GM19438 (cell line): ENCODE results near the gene ITPK1.
"Not testable (repeated sequence)": the region's sequence is repeated elsewhere in the genome, so short reads cannot be mapped to it uniquely, and the experiment has no call there.

Experiments used
- ATAC-seq: cut with Tn5 transposase; IDR thresholded peaks from one replicate; pipeline ENCODE4 v1.9.1; 2021; ENCODE audit warnings: low read depth; ENCODE audit not compliant: unreplicated experiment

Gene ITPK1

DNA sequence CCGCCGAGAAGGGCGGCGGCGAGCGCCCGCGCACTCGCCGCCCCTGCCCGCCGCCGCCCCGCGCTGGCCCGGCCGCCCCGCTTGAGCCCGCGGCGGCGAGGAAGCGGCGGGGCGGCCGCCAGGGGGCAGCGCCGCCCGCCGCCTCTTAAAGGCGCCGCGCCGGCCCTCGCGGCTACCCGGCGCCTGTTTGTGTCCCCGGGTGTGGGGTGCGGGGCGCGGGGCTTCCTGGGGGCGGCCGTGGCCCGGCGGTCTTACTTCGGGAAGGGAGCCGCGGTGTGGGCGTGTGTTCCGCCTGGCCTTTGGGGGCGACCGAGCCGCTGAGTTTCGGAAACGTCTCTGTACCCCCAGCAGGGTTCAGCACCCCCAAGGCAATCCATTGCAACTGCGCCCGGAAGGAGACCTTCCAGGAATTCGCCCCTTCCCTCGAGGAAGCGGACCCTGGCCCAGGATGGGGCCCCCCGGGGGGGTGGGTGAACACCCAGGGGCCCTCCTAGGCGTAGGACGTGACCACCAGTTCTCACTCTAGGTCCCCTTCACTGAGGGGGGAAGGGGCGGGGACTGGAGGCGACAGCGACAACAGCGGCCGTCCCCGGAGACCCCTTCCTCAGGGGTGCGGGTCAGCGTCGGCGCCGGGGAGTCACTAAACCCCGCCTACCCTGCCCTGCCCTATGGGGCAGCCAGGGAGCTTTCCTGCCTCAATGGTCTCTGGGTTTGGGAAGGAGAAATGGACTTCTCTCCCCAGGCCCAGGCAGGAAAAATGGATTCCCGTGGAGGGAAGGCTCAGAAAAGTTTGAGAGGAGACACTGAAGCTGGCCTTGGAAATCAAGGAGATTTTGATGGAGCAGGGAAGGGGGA, at the start of gene ITPK1:
ITPK1 (minus strand) TSS at position 105 of the 855 bp plus-strand sequence. CDS start 762 bp downstream, outside the sequence.
- peak; percentile 47 for ATAC-seq

DNA sequence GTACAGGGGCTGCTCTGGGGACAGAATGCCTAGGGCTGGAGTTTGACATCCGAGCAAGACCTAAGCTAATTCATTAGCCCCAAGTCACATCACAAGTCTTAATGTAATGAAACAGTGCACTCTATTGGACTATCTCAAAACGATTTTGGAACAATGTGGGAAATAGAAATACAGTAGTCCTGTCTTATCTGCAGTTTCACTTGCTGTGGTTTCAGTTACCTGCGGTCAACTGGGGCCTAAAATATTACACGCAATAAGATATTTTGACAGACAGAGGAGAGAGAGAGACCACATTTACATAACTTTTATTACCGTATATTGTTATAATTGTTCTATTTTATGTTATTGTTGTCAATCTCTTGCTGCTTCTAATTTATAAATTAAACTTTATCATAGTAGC, 47.8 kb upstream of the ITPK1 start:
- ATAC-seq, result no peak

DNA sequence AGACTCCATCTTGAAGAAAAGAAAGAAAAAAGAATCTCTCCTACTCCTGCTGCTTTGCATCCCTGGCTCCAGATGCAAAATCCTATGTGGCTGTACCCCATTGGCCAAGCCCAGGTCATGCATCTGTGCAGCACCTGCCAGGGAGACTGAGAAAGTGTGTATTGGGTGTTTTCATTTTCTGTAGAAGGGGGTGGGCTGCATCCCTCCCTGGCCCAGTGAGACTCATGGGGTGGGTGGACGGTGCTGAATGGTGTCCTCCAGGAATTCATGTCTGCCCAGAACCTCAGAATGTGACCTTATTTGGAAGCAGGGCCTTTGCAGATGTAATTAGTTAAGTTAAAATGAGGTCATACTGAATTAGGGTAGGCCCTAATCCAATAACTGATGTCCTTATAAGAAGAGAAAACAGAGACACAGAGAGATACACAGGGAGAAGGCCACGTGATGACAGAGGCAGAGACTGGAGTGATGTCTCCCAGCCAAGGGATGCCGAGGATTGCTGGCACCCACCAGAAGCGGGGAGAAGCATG, 45.8 kb upstream of the ITPK1 start:
- no peak for ATAC-seq

DNA sequence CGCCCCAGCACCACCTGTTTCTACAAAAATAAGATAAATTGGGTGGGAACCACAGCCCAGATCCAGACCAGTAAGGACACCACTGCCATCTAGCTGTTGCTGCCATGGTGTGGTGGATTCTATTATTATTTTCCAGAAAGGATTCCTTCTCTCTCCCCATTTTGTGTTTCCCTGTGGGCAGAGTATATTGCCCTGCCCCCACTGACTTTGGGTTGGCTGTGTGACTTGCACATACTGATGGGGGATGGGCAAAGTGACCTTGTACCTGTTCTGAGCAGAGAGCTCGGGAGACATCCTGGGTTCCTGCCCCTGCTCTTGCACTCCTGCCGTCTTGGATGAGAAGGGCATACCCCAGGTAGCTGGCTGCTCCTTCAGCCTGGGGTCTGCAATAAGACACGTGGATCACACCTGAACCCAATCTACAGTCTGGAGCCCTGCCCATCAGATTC, 44.7 kb upstream of the ITPK1 start:
- no peak for ATAC-seq

DNA sequence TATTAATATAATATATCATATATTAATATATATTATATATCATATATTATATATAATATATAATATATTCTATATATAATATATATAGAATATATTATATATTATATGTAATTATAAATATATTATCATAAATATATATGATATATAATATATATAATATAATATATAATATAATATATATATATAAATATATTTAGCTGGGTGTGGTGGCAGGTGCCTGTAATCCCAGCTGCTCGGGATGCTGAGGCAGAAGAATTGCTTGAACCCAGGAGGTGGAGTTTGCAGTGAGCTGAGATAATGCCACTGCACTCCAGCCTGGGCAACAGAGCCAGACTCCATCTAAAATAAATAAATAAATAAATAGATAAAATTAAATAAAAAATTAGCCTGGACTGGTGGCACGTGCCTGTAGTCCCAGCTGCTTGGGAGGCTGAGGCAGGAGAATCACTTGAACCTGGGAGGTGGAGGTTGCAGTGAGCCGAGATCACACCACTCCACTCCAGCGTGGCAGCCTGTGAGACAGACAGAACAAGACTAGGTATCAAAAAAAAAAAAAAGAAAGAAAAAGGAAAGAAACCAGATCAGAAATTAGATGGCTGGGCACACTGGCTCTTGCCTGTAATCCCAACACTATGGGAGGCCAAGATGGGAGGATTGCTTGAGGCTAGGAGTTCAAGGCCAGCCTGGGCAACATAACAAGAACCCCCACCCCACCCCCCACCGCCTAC, 44.1 kb upstream of the ITPK1 start:
- ATAC-seq, result not testable (repeated sequence)

DNA sequence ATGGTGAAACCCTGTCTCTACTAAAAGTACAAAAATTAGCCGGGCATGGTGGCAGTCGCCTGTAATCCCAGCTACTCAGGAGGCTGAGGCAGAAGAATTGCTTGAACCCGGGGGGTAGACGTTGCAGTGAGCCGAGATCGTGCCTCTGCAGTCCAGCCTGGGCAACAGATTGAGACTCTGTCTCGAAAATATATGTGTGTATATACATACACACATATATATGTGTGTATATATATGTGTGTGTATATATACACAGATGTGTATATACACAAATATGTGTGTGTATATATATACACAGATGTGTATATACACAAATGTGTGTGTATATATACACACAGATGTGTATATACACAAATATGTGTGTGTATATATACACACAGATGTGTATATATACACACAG, 42.6 kb upstream of the ITPK1 start:
- ATAC-seq, result not testable (repeated sequence)

DNA sequence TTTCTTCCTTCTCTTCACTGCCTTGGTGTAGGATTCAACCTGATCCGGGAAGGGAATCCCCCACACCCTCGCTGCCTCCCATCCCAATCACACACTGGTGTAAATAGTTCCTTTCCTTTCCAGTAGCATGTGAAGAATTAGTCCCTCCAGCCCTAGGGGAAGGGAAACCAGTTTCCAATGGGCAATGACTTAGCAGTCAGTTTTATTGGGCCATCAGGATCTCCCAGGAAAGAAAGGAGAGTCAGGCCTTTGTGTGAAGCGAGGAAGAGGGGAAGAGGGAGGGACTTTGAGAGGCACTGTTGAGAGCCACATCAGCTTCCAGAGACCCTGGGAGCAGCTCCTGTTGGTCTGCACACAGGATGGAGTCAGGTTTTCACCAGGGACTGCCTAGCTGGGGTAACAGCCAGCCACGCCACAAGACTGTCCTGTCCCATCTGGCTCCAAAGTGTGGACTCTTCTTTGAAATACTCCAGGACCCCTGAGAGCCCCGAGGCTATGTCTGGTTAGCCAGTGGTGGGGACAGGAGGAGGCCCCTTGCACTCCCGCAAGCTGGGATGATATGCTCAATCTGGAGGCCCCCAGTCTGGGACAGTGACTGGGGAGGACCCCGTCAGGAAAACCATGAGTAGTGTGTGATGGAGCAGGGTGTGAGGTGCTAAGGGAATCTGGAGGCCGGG, 41.1 kb upstream of the ITPK1 start:
- no peak for ATAC-seq

DNA sequence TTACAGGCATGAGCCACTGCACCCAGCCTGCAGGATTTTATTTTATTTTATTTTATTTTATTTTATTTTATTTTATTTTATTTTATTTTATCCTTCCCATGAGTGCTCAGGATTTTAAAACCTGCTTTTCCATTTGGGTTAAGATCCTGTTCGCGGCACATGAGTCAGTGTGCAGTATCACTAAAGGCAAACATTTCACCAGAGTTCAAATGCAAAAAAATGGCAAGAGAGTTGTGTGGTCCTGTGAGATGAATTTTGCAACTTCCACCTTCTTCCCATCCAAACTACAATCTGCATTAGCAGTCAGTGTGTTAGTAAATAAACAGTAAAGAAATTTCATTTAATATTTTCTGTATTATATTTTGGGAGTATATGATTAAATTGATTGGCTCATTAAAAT, 39.9 kb upstream of the ITPK1 start:
- ATAC-seq, result no peak

DNA sequence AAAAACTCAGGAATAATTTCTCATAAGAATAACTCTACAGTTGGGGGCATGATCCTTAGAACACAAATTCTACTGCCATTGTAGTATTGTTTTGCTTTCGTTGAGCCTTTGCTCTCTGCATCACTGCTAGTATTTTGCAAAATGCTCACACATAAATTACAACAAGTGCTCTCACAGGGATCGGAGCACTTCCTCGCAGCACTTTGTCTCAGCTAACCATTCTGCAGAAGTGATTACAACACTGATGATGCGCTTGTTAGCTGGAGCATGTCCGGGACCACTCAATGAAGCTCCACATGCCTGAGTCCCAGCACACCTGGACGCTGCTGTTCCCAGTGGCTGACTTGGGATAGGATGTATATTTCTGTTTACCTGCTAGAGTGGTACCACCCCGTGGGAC, 37.4 kb upstream of the ITPK1 start:
- no peak for ATAC-seq

DNA sequence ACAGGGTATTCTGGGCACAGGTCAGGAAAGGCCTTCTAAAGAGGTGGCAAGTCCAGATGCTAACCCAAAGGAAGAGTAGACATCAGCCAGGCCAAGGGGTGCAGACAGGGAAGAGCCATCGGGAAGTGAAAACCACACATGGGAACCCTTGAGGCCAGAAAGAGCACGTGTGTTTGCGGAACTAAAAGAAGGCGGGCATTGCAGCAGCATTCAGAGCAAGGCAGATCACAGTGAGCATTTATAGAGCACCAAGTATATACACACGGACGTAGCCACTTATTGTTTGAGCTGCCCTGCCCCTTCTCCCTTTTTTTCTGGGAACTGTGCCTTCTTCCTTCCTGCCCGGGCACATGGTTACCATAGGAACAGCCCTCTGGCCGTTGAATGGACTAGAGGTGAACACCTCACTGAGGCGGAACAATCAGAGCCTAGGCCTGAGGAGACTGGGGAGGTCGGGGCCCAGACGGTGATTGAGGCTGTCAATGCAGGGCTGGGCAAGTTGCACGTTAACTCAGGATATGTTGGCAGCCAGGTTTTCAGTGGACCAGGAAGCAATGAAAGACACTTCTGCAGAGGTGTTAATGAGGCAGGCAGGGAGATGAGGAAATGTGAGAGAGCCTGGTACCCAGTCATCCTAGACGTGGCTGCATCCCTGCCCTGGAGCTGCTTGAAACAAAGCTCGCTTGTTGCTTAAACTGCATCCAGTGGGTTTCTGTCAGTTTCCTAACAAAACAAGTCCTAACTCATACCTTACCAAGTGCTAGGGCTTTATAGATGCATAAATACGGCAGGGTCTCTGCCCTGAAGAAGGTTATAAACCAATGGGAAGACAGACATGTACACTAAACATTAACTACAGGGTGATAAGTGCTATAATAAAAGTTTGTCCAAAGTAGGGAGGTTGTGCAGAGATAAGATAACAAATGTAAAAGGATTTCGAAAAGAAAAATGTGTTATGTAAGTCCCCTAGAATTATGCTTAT, 34.8 kb upstream of the ITPK1 start:
- no peak for ATAC-seq

DNA sequence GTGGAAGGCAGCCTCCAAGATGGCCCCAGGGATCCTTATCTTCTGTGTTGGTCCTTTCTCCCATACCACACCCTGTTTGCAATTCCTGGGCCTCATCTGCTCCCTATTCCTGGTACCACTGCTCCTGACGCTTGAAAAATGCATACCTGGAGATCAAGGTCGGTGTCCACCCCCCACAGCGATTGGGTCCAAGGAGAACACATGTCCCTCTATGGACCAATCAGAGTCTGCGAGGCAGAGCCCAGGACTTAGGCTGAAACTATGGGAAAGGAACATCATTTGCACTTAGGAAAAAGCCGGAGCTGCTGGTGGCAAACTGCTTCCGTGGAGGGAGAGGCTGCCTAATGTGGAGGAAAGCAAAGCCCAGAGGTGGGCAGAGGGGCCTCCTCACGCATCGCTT, 33.3 kb upstream of the ITPK1 start:
- ATAC-seq, result no peak

DNA sequence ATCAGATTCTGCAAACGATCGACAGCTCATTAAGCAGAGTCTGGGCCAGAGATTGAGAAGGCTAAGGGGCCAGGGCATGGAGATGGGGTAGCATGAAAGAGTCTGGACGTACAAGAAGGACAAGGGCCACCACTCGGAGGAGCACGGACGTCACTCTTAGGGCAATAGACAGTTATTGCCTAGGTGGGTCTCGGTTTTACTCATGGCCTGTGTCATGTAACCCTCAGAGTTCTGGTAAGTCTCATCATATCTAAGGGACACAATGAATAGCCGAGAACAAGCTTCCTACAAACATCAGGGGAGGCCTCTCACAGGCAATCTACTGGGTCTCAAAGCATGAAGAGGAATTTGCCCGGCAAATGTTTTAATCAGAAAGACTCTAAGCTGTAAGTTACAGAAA, 30.4 kb upstream of the ITPK1 start:
- no peak for ATAC-seq

DNA sequence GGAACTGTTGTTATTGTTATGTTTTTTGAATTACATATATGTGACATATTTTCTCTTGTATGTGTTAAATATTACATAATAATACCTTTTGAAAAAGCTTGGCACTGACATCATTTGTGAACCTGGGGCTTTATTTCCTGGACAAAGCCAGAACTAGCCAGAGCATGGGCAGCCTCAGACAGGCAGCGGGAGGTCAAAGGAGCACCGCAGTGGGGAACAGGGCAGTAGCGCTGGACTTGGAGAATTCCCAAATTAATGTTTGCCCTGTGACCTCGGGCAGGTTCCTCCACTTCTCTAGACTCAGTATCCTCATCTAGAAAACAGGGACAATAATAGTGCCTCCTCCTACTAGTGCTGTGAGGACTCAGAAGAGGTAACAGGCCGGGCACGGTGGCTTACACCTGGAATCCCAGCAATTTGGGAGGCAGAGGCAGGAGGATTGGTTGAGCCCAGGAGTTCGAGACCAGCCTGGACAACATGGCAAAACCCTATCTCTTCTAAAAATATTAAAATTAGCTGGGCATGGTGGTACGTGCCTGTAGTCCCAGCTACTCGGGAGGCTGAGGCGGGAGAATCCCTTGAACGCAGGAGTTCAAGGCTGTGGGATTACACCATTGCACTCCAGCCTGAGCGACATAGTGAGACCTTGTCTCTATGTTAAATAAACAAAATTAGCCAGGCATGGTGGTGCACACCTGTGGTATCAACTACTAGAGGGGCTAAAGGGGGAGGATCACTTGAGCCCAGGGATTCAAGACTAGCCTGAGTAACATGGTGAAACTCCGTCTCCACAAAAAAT, 27.3 kb upstream of the ITPK1 start:
- ATAC-seq, result no peak

DNA sequence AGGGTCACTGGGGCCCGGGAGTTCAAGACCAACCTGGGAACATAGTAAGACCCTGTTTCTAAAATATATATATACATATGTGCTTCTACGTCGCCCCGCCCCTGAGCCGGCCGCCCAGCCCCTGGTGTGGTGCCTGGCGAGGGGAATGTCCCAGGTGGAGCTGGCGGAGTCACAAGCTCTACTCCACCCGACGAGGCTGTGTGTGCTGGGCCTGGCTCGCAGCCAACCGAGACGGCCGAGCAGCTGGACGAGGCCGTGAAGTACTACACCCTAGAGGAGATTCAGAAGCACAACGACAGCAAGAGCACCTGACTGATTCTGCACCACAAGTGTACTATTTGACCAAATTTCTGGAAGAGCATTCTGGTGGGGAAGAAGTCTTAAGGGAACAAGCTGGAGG, 22.1 kb upstream of the ITPK1 start:
- ATAC-seq, result no peak

DNA sequence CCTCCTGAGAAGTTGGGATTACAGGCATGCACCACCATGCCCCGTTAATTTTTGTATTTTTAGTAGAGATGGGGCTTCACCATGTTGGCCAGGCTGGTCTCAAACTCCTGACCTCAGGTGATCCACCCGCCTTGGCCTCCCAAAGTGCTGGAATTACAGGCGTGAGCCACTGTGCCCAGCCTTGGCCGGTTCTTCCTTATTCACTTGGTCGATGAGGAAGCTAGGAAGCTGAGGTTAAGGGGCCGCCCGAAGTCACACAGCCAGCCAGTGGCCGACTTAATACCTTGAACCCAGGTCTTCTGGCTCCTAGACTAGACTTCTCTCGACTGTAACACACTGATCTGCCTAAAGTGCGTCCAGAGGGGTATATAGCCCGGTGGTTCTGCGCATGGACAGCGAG, 20.8 kb upstream of the ITPK1 start:
- not testable (repeated sequence) for ATAC-seq

DNA sequence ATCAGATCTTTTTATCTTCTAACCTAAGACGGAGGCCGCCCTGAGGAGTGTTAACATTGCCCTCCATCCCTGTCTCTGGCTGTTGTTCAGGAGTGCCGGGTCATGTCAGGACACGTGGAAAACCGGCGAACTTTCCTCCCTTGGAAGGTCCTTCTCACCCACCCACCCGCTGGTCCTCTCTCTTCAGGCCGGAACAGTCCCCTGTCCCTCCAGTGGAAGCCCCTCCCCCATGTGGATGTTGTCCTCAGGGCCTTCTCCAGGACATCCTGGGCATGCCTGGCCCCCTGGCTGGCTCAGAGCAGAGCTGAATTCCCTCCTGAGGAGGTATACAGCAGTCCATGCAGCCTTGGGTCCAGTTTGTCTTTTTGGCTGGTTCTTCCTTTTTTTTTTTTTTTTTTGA, 20.3 kb upstream of the ITPK1 start:
- no peak for ATAC-seq

DNA sequence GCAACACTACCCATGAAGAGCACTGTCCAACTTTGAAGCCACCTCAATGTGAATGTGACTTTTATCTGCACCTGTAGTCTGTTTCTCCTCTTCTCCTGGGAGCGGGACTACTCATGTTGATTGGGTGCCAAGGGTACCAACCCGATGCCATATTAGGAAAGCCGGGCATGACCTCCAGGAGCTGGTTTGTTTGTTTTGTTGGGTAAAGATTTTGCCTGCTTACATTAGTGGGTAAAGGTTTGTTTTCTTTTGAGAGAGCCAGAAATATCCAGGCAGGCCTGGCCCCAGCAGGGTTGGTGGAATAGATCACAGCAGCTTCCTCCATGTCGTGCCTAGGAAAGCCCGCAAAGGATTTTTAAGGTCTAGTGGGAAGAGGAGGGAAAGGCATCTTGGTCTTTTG, 19.7 kb upstream of the ITPK1 start:
- no peak for ATAC-seq

DNA sequence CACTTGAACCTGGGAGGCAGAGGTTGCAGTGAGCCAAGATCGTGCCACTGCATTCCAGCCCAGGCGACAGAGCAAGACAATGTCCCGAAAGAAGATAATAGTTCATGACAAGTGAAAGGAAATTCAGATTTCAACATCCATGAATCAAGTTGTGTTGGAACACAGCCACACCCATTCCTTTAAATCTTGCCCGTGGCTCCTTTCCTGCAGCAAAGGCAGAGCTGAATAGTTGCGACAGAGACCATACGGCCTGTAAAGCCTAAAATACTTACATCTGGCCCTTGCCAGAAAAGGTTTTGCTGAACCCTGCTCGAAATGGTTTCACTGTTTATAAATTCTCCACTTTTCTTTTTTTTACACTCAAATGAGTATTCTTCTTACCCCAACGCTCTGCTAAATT, 17.7 kb upstream of the ITPK1 start:
- ATAC-seq, result no peak

DNA sequence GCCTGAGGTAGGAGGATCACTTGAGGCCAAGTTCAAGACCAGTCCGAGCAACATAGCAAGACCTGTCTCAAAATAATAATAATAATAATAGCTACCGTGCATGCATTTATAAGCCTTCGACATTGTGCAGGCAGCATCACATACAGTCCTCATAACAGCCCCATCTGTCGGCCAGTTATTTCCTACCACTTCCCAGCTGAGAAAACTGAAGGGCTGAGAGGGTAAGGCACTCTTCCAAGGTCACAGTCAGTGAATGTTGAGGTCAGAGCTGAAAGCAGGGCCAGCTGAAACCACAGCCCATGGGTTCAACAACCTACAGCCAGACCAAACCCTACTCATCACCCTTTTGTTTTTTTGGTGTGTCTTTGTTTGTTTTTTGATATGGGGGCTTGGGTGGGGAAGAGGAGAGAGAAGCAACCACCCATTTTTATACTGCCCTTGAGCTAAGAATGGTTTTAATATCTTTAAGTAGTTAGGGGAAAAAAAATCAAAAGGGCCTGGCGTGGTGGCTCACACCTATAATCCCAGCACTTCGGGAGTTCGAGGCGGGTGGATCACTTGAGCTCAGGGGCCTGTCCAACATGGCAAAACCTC, 16.8 kb upstream of the ITPK1 start:
- no peak for ATAC-seq
